HCT116 (cell line): Measurements from ENCODE around the gene NFS1. TPM values are rescaled to one million over a fixed set of nuclear protein-coding genes. Genes with fewer than 3 reads are reported as not detected.

ENCODE experiments used
- ATAC-seq: fragments of 200-7000 bp; cut with Tn5 transposase; 2 replicates; pipeline ENCODE4 v1.9.1; 2020; ENCODE audit warnings: mild to moderate bottlenecking, moderate library complexity
- BruUV-seq: library from RNA; stranded (reverse); fragments of 400-500 nt; replicated peaks from 2 replicates; lab custom pipeline; 2021; lab: Mats Ljungman, UMichigan
- CTCF ChIA-PET: fragments of 300-600 bp; sonication (Branson Sonifier 250); formaldehyde crosslinking; loops from one replicate; lab custom pipeline; 2021; ENCODE audit warnings: antibody characterized with exemption; lab: Charles Lee
- POLR2A ChIA-PET: fragments of 300-600, 350-600 bp; sonication (Branson Sonifier 250); formaldehyde crosslinking; loops from one replicate; lab custom pipeline; 2021; ENCODE audit warnings: antibody characterized with exemption; lab: Charles Lee
- RAD21 ChIA-PET, 2 experiments: fragments of 300-600 bp; sonication (Branson Sonifier 250); formaldehyde crosslinking; loops; one replicate each; lab custom pipeline; 2023; ENCODE audit warnings: low total read pairs in 2 of 2; ENCODE audit not compliant: uncharacterized antibody in 2 of 2, unreplicated experiment in 2 of 2, low non-redundant PET in 1 of 2; lab: Charles Lee
- DNase-seq: peaks from one replicate; pipeline ENCODE4 v3.0.0-alpha.2; 2010; ENCODE audit warnings: low read depth, low spot score
- H2AFZ ChIP-seq: fragments of 200-600 bp; shearing (Covaris generic), sonication (generic); 2 replicates; pipeline ENCODE4 v1.6.1; 2017; ENCODE audit warnings: low read depth, mixed run types, mixed read lengths, antibody characterized with exemption, low read length; ENCODE audit not compliant: poor library complexity, severe bottlenecking
- H3K27ac ChIP-seq: 2 replicates; pipeline ENCODE4 v1.5.1; 2012; ENCODE audit warnings: low read depth, low read length
- H3K27me3 ChIP-seq: fragments of 200-600 bp; sonication (generic); 2 replicates; pipeline ENCODE4 v1.6.1; 2016; ENCODE audit warnings: mixed run types, low read length, mixed read lengths; ENCODE audit not compliant: insufficient read depth
- H3K36me3 ChIP-seq, 2 experiments: fragments of 200-500 bp in 1 of 2; fragments of 200-600 bp in 1 of 2; sonication (Bioruptor generic) in 1 of 2; sonication (generic) in 1 of 2; 2 replicates each; pipeline versions ENCODE4 v1.5.1 to v1.6.1; 2014 to 2016; ENCODE audit warnings: low read length in 2 of 2, inconsistent platforms in 1 of 2, mixed read lengths in 1 of 2, mixed run types in 1 of 2; ENCODE audit not compliant: insufficient read depth in 2 of 2, control insufficient read depth in 1 of 2
- H3K4me1 ChIP-seq, 2 experiments: fragments of 200-600 bp in 1 of 2; sonication (generic) in 1 of 2; 2 replicates each; pipeline versions ENCODE4 v1.5.1 to v1.6.1; 2012 to 2017; ENCODE audit warnings: low read length in 2 of 2, inconsistent platforms in 1 of 2, mild to moderate bottlenecking in 1 of 2, mixed read lengths in 1 of 2, mixed run types in 1 of 2, moderate library complexity in 1 of 2; ENCODE audit not compliant: insufficient read depth in 2 of 2, control insufficient read depth in 1 of 2
- H3K4me2 ChIP-seq: fragments of 200-600 bp; sonication (generic); 2 replicates; pipeline ENCODE4 v1.6.1; 2017; ENCODE audit warnings: mixed run types, low read length, mixed read lengths
- H3K4me3 ChIP-seq, 2 experiments: fragments of 200-600 bp in 1 of 2; sonication (generic) in 1 of 2; replicated peaks in 1 of 2; 2 replicates each; pipeline ENCODE4 v1.5.1; 2011 to 2016; ENCODE audit warnings: low read length in 2 of 2, control low read depth in 1 of 2, low read depth in 1 of 2, mild to moderate bottlenecking in 1 of 2, mixed read lengths in 1 of 2, mixed run types in 1 of 2
- H3K79me2 ChIP-seq: fragments of 200-600 bp; sonication (generic); 2 replicates; pipeline ENCODE4 v1.6.1; 2017; ENCODE audit warnings: mild to moderate bottlenecking, mixed run types, low read length, moderate library complexity, mixed read lengths; ENCODE audit not compliant: insufficient read depth
- H3K9ac ChIP-seq: fragments of 200-600 bp; sonication (generic); 2 replicates; pipeline ENCODE4 v1.6.1; 2016; ENCODE audit warnings: low read length, mixed read lengths
- H3K9me2 ChIP-seq: fragments of 200-600 bp; sonication (generic), shearing (Covaris generic); 2 replicates; pipeline ENCODE4 v1.6.1; 2017; ENCODE audit warnings: mixed run types, mild to moderate bottlenecking, moderate library complexity; ENCODE audit not compliant: insufficient read depth
- H3K9me3 ChIP-seq, 2 experiments: fragments of 200-500 bp in 1 of 2; fragments of 200-600 bp in 1 of 2; sonication (Bioruptor generic) in 1 of 2; sonication (generic) in 1 of 2; 2 replicates each; pipeline ENCODE4 v1.6.1; 2014 to 2017; ENCODE audit warnings: low read length in 2 of 2, mixed read lengths in 2 of 2, inconsistent platforms in 1 of 2, low read depth in 1 of 2, mild to moderate bottlenecking in 1 of 2, mixed run types in 1 of 2, moderate library complexity in 1 of 2; ENCODE audit not compliant: control insufficient read depth in 1 of 2, insufficient read depth in 1 of 2
- H4K20me1 ChIP-seq: fragments of 200-600 bp; sonication (generic), shearing (Covaris generic); 2 replicates; pipeline ENCODE4 v1.6.1; 2017; ENCODE audit warnings: mixed run types, mild to moderate bottlenecking, moderate library complexity; ENCODE audit not compliant: insufficient read depth
- CEBPB ChIP-seq: IDR thresholded peaks from 2 replicates; pipeline ENCODE4 v1.6.1; 2012; ENCODE audit warnings: low read depth
- CTCF ChIP-seq, 3 experiments: fragments of 200-600 bp in 1 of 3; sonication (generic) in 1 of 3; IDR thresholded peaks in 2 of 3; conservative IDR thresholded peaks in 1 of 3; 2 replicates each; pipeline ENCODE4 v1.5.1; 2012 to 2017; ENCODE audit warnings: low read depth in 2 of 3, low read length in 2 of 3, antibody characterized with exemption in 1 of 3, borderline replicate concordance in 1 of 3, control low read depth in 1 of 3, mild to moderate bottlenecking in 1 of 3, mixed read lengths in 1 of 3, mixed run types in 1 of 3, moderate library complexity in 1 of 3; ENCODE audit not compliant: insufficient read depth in 1 of 3
- EGR1 ChIP-seq: IDR thresholded peaks from 2 replicates; pipeline ENCODE4 v1.6.1; 2012; ENCODE audit warnings: low read depth
- ELF1 ChIP-seq: IDR thresholded peaks from 2 replicates; pipeline ENCODE4 v1.6.1; 2012; ENCODE audit warnings: low read depth, borderline replicate concordance
- EZH2phosphoT487 ChIP-seq: fragments of 200-600 bp; IDR thresholded peaks from 2 replicates; pipeline ENCODE4 v1.6.1; 2018; ENCODE audit warnings: antibody characterized with exemption, borderline replicate concordance
- JUND ChIP-seq: IDR thresholded peaks from 2 replicates; pipeline ENCODE4 v1.6.1; 2012
- MAX ChIP-seq: IDR thresholded peaks from 2 replicates; pipeline ENCODE4 v1.6.1; 2012
- POLR2AphosphoS5 ChIP-seq: IDR thresholded peaks from 2 replicates; pipeline ENCODE4 v1.6.1; 2011; ENCODE audit warnings: mild to moderate bottlenecking, low read depth, low read length, moderate library complexity
- SP1 ChIP-seq: IDR thresholded peaks from 2 replicates; pipeline ENCODE4 v1.6.1; 2012; ENCODE audit warnings: low read depth
- TCF7L2 ChIP-seq: IDR thresholded peaks from 2 replicates; pipeline ENCODE4 v1.7.0; 2011; ENCODE audit warnings: borderline replicate concordance, inconsistent platforms; ENCODE audit not compliant: insufficient read depth, insufficient read length; ENCODE audit errors: extremely low read depth
- YY1 ChIP-seq: IDR thresholded peaks from 2 replicates; pipeline ENCODE4 v1.6.1; 2011; ENCODE audit warnings: low read length, low read depth, moderate library complexity, mild to moderate bottlenecking; ENCODE audit not compliant: insufficient replicate concordance; ENCODE audit errors: extremely low read depth
- intact Hi-C: fragments of 100-400 bp; cut with micrococcal nuclease; formaldehyde crosslinking; loops from 2 replicates; pipeline ENCODE4 v1.10.0; 2022
- total RNA-seq: library from RNA; stranded (reverse); gene quantifications from one replicate; pipeline ENCODE4 v1.2.1, GENCODE V29; 2021; ENCODE audit not compliant: unreplicated experiment

Gene NFS1
- total RNA-seq, 1 experiment from 2014 or later, result 33.9 TPM

DNA sequence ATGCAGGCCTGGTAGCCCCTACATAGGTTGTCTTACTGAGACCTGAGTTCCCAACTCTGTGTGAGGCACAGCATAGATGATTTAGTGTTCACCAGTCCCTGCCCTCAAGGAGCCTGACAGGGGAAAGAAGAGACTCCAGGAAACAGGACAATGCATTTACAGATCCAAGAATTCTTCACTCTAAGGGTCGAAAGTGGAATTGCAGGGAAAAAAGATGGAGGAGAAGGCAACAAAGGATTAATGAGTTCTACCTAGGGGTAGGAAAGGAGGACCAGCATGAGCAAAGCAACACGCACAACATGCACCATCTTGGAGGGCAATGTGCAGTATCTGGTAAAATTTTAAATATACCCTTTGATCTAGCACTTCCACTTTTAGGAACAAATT, 77.6 kb downstream of the NFS1 start:
- H4K20me1 ChIP-seq, result no peaks in the 10 kb centered on the region
- RAD21 ChIA-PET, result no interaction called here
- peaks cover 14 to 31% of the 10 kb centered on the region in 2 experiments for H3K4me1 ChIP-seq
- intact Hi-C loops, result no loop called here
- H3K4me3 ChIP-seq, result no peak overlapping the region
- no peak overlapping the region for H3K9ac ChIP-seq
- no peaks in the 10 kb centered on the region for H3K27me3 ChIP-seq
- no peak overlapping the region for H2AFZ ChIP-seq
- H3K9me3 ChIP-seq, result no peaks in the 10 kb centered on the region
- 0 out of 2 replicates have a peak, but pooled peaks cover 5% of the 10 kb centered on the region for H3K79me2 ChIP-seq
- no peak overlapping the region for H3K27ac ChIP-seq
- POLR2A ChIA-PET, result no interaction called here
- H3K4me2 ChIP-seq, result no peak overlapping the region
- DNase-seq, result no peak
- CTCF ChIA-PET, result interaction anchor here (0.7 kb wide), 1 partner anchor 111 kb away, joined by 3 read pairs; no protein-coding TSS in a partner anchor
- peaks cover 8 to 13% of the 10 kb centered on the region in 2 experiments; a peak in 3 of 4 replicates for H3K36me3 ChIP-seq
- H3K9me2 ChIP-seq, result no peaks in the 10 kb centered on the region
- TF ChIP-seq CTCF (IDR thresholded peaks at IDR 0.05 in 2 of 3, conservative IDR thresholded peaks at IDR 0.05 in 1 of 3; ENCODE audit: borderline replicate concordance in 1 of 3, insufficient read depth in 1 of 3, low read depth in 2 of 3, low read length in 2 of 3), result peak in 2 of 3 experiments; percentile 25 to 43; a peak in 2 of 6 replicates
- TF ChIP-seq EZH2phosphoT487, result no peak
- TF ChIP-seq, all 23 proteins: peak for 1
- no TSS peak for BruUV-seq
- no peak for ATAC-seq

DNA sequence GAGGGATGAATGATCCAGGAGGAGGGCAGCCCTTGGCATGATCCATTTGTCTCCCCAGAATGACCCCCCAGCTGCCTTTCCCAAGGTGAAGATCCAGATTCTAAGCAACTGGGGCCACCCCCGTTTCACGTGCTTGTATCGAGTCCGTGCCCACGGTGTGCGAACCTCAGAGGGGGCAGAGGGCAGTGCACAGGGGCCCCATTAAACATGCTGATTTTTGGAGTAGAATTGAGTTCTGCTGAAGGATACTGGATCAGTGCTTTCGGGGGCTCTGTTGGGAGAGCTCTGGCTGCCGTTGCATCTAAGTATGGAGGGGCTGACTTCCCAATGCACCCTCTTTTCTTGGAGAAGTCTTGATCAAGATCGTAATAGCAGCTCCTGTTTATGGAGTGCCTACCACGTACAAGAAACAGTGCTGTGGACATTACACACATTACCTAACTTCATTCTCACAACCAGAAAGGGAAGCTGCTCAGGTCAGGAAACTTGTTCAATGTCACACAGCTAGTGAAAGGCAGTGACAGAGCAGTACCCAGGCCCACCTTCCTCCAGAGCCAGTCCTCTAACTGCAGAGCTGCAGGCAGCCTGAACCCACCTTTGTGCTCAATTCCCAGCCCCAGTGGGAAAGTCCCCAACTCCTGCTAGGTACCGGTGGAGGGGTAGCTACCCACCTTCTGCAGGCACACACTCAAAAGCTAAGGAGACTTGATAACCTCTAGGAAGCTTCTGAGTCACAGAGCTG, 78.2 kb downstream of the NFS1 start:
- no TSS peak for BruUV-seq
- Histone ChIP-seq H2AFZ (no peak overlapping the region), H3K36me3 (peaks cover 2 to 7% of the 10 kb centered on the region in 2 experiments; a peak in 2 of 4 replicates), H3K27ac (no peak overlapping the region), H3K4me3 (no peak overlapping the region), H3K79me2 (0 out of 2 replicates have a peak, but pooled peaks cover 5% of the 10 kb centered on the region), H3K9ac (no peak overlapping the region), H4K20me1 (no peaks in the 10 kb centered on the region), H3K9me3 (no peaks in the 10 kb centered on the region), H3K27me3 (no peaks in the 10 kb centered on the region), H3K4me2 (no peak overlapping the region), H3K4me1 (peaks cover 14 to 34% of the 10 kb centered on the region in 2 experiments), H3K9me2 (no peaks in the 10 kb centered on the region)
- ATAC-seq (no peak), DNase-seq (no peak)
- intact Hi-C loops, result no loop called here
- ChIA-PET POLR2A (no interaction called here), CTCF (interaction anchor here (0.7 kb wide), 1 partner anchor 110 kb away, joined by 3 read pairs; no protein-coding TSS in a partner anchor), RAD21 (no interaction called here)
- TF ChIP-seq CEBPB (no peak), TCF7L2 (no peak), ELF1 (no peak), EGR1 (no peak), SP1 (no peak), POLR2AphosphoS5 (no peak), YY1 (no peak), EZH2phosphoT487 (no peak), JUND (no peak), CTCF (IDR thresholded peaks at IDR 0.05 in 2 of 3, conservative IDR thresholded peaks at IDR 0.05 in 1 of 3; ENCODE audit: borderline replicate concordance in 1 of 3, insufficient read depth in 1 of 3, low read depth in 2 of 3, low read length in 2 of 3) (no peak), MAX (no peak)
